Activated T-cell treated with anti-CD3 and anti-CD28 coated beads, Interleukin-2, amount 50 U/mL, for 1 hour (primary cell): ENCODE results near the gene MED22.
"Not testable (repeated sequence)": the region's sequence is repeated elsewhere in the genome, so short reads cannot be mapped to it uniquely, and the experiment has no call there.

ENCODE experiments used
- DNase-seq: peaks from one replicate; pipeline ENCODE4 v3.0.0-alpha.2; 2020

MED22 gene

DNA sequence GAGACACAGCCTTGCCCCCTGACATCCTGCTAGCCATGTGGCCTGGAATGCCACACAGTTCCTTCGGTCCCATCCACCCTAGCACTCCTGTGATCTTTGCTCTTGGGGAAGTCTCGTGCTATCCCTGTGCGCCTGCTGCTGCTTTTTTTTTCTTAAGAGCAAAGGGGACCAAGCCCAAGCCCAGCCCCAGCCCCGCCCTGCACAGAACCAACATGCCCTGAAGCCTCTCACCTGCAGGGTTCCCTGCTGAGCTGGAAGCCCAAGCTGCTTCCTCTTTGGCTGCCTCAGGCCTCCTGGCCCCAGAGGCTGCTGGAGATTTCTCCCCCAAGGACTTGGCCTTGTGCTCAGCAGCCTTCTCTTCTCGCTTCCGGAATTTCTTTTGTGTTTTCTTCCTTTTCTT, 13.8 kb downstream of the MED22 start:
- DNase-seq: no peak

DNA sequence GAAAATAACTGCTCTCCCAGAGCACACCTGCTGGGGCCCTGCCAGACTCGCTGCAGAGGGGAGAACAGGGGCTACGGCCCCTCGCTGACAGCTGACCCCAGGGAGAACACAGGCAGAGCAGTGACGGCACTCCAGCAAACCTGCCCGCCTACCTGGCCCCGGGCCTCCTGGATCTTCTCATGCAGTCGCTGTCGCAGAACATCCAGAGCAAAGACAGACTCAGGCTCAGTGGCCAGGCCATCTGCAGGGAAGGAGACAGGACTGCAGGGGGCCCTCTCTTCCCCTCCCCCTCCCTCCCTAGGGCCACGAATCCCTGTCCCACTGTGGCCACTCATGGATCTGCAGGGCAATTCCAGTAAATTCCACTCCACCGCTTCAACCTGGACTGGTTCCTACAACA, 14.4 kb downstream of the MED22 start:
- DNase-seq: no peak

DNA sequence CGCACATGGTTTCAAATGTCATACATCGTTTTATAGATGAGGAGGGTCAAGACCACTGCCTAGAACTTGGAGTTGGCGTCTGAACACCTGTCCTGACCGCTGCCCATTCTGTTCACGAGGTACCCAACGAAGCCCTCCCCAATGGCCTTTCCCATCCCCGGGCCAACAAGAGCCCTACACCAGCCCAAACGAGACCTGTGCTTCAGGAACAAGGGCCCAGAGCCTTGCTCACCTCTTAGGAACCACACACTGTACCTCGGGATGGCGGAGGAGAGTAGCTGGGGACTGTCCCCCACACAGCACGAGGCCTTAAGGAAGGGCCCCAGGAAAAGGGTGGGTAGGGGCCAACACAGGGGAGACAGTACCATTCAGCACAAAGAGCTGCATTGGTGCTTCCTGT, 14.9 kb downstream of the MED22 start:
- DNase-seq: no peak

DNA sequence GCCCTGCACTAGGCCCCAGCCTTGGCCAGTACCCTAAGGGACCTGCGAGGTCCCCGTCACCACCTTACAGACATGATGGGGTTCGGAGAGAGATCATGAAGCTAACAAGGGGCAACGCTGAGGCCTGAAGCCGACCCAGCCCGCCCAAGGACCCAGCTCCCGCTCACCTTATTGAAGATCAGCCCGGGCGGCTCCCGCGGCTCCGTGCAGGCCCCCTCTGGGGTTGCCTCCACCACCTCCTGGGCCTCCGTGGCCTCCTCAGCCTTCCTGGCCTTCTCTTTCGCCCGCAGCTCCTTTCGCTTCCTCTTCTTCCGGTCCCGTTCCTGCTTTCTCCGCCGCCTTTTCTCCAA, 15.6 kb downstream of the MED22 start:
- DNase-seq: no peak

DNA sequence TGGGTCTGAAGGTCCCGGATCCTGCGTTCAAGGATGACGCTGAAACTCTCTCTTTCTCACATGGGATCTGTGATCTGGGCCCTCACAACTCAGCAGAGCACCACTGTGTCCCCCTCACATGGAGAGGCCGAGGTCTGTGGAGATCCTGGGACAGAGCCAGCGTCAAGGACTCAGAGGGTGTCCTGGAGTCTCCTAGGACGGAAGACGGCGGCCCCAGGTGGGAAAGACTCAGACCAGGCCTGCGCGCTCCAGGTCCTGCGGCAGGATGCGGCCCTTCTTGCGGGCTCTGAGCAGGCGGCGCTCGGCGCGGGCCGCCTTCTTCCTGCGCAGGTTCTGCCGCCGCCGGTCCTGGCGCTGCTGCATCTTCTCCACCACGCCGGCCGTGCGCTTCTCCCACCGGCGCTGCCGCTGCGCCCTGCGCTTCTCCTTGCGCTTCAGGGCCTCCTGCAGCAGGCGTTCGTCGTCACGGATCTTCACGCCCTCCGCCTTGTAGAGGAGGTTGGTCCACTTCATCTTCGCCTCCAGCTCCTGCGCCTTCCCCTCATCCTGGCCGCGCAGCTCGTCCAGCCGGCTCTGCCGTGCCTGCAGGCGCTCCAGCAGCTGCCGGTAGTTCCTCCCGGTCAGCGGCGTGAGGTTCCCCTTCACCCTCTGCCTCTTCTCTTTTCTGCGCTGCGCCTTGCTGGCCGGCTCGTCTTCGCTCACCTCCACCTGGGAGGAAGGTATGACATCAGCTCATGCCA, 16.1 kb downstream of the MED22 start:
- DNase-seq: no peak

DNA sequence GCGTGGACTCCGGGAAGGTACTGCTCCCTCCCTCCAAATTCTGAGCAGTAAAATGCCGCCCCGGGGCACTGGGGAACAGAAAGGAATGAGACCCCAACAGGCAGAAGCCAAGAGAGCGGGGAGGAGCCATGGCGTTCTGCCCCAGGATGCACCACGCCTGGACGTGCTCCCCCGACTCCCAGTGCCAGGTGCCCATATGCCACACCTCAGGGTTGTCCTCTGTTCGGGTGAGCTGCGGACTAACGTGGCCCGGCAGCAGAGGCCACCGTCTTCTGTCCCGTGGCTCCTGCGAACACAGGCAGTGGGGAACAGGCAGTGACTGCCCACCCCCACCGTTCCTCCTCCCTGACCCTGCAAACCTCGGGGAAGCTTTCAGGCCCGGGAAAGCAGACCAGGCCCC, 16.7 kb downstream of the MED22 start:
- DNase-seq: no peak

DNA sequence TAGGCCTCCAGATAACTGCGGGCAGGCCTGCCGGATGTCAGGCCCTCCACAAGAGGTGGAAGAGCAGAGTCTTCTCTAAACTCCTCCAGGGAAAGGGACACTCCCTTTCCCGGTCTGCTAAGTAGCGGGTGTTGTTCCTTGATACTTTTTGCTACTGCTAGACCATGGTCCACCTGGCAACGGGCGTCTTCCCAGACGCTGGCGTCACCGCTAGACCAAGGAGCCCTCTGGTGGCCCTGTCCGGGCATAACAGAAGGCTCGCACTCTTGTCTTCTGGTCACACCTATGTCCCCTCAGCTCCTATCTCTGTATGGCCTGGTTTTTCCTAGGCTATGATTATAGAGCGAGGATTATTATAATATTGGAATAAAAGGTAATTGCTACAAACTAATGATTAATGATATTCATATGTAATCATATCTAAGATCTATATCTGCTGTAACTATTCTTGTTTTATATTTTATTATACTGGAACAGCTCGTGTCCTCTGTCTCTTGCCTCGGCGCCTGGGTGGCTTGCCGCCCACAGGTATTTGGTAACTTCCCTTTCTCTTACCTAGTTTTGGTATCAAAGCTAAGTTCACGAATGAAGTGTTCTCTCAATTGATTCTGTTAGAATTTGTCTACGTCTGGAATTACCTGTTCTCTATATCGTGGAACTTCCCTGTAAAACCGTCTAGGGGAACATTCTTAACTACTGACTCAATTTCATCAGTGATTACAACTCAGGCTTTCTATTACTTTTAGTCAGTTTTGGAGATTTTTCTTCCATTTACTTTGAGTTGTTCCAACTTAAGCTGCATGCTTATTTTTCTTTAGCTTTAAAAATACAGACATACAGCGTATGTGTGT, 18.4 kb downstream of the MED22 start:
- not testable (repeated sequence) for DNase-seq

DNA sequence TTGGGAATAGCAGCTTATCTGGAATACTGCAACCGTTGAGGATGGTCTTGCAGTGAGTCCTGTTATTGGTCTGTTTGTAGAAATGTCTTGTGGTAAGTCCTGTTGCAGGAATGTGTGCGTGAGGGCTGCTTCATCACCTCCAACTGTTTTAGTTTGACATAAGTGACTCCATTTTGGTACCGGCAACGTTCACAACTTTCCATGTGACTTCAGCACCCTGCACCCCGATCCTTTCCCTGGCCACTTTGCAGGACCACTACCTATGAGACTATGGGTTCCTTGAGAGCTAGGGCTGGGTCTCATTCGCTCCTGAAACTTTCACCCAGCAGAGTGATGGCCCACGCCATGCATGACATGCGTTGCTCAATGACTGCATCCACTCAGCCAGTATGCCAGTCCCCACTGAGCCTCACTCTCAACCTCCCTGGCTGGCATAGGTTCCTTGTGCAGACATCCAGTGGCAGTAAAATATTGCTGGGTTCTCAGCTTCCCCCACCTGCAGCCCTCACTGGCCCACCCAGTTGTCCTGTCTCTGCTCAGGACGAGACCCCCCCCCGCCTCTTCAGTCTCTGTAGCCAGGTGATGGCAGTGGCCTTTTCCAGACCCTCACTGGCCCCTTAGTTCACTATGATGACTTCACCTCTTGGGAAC, 20.0 kb downstream of the MED22 start:
- DNase-seq: no peak

DNA sequence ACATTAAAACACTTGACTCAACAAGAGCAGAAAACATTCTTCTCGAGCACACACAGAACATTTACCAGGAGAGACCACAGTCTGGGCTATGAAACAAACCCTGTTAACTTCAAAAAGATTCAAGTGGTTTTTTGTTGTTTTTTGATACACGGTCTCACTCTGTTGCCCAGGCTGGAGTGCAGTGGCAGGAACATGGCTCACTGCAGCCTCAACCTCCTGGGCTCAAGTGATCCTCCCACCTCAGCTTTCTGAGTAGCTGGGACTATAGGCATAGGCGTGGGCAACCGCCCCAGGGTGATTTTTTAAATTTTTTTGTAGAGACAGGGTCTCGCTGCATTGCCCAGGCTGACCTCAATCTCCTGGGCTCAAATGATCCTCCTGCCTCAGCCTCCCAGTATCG, 20.9 kb downstream of the MED22 start:
- DNase-seq: not testable (repeated sequence)

DNA sequence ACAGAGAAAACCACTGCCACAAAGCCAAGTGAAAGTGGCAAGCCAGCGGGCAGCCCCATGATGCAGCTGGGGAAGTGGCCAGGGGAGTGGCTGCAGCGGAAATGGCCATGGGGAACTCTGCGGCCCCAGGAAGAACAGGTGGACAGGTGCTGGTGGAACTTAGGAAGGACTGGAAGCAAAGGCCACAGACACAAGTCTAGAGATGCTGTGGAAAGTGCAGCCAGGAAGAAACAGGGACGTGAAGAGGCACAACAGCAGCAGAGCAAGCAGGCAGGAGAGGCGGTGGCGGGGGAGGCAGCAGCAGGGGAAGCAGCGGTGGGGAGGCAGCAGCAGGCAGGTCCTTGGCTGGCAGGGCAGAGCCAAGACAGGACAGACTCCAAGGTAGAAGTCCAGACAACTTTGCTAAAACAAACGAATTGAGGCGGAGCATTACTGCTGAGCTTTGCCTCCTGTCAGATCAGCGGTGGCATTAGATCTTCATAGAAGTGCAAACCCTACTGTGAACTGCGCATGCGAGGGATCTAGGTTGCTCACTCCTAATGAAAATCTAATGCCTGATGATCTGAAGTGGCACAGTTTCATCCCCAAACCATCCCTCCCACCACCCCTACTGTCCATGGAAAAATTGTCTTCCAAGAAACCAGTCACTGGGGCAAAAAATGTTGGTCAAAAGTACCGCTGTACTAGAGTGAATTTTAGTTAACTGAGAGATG, 23.8 kb downstream of the MED22 start:
- no peak for DNase-seq

DNA sequence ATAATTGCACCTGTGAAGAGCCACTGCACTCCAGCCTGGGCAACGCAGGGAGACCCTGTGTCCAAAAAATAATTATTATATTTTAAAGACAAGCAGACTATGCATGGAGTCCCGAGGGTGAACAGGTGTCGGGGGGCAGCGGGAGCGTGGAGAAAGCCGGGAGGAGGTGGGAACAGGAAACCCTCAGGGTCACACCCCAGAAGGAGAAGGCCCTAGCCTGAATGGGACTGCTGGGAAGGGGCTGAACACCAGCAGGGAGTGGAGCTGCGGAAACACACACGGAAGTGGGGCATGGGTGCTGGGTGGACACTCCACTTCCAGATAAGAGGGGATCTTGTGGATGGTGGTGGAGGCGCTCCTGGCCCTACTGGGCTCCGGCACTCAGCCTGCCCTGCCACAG, 24.7 kb downstream of the MED22 start:
- DNase-seq: no peak

DNA sequence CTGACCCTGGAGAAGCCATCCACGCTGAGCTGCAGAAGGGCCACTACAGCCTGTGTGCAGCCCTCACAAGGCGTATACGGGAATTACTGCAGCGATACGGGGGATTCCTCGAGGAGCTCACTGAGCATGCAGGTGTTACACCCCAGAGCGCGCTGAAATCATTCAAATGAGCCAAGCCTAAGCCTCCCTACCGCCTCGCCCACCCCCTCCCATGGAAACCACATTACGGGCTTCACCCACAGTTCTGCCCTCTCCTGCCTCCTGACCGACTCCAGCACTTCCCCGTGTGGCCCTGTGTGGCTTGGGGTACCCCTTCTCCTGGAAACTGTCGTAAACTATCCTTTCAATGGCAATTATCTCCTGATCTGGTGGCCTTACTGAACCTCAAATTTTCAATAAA, 25.2 kb downstream of the MED22 start:
- no peak for DNase-seq

DNA sequence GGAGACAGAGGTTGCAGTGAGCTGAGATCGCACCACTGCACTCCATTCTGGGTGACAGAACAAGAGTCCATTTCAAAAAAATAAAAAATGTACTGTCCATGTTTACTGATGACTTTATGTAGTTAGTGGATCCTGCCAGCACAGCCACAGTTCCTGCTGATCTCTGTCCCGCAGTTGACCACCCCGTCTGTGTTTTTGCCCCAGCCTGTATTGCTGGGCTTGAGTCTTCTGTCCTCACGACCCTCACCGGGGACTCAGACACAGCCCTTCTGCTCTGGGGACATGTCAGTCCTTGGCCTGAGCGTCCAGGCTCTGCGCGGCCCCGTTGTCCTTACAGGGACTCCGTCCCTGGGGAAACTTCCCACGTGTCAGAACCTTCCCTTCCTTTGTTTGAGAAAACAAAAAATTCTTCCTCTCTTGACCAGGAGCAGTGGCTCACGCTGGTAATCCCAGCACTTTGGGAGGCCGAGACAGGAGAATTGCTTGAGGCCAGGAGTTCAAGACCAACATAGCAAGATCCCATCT, 26.5 kb downstream of the MED22 start:
- DNase-seq: no peak

DNA sequence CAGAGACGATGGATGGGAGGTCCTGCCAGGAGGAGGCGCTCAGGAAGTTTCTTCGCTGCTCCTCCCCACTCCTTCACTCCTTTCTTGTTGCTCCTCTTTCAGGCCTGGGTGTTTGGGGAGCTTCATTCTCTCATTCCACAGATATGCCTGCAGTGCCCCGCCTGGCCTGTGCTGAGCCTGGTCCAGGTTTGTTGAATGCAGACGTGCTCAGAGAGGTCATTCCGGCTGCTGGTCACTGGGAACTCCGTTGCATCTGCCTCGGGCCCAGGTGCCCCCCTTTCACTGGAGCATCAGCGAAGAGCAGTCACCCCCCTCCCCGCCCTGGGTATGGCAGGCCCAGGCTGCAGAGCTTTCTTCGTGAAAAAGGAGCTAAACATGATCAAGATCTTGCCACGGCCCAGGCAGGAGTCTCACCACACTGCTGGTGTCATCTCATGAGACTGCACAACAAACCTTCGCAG, 27.5 kb downstream of the MED22 start:
- DNase-seq: no peak

DNA sequence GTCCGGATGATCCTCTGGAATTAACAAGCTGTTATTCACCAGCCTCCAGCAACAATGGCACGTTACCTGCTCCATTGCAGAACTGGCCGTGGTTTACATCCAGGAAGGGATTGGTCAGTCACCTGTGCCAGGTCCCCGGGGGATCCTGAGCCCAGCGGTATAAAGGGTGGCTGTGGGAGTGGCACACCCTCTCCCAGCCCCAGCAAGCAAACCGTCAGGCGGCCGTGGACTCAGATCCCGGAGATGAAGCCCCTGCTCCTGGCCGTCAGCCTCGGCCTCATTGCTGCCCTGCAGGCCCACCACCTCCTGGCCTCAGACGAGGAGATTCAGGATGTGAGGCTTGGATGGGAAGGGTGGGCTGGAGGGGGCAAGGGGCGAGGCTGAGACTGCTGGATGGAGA, 30.4 kb downstream of the MED22 start:
- not testable (repeated sequence) for DNase-seq

DNA sequence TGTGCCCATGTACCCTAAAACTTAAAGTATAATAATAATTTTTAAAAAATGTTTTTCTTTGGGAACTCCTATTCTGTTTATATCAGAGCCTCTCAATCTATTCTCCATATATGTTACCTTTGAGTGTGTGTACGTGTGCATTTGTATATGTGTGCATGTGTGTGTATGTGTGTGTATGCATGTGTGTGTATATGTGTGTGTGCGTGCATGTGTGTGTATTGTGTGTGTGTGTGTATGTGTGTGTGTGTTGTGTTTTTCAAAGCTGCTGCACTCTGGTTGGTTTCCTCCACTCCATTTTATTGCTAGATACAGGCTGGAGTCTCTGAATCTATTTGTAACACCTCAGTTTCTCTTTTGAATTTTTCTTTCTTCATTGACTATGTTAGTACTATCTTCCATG, 31.9 kb downstream of the MED22 start:
- DNase-seq: no peak

DNA sequence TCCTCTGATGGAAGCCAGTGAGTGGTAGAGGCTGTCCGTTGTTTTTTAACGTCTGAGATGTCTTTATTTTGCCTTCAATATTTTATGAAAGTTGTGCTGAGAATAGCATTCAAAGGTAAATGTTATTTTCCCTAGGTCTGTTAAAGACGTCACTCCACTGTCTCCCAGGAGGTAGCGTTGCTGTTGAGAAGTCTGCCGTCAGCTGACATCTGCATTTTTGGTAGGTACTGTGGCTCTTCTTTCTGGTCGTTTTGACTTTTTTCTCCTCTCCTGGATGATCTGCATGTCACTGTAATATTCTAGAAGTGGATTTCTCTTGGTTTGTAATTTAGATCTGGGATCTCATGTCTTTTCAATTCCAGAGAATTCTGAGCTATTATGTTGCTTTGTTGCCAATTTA, 38.3 kb downstream of the MED22 start:
- DNase-seq: no peak

DNA sequence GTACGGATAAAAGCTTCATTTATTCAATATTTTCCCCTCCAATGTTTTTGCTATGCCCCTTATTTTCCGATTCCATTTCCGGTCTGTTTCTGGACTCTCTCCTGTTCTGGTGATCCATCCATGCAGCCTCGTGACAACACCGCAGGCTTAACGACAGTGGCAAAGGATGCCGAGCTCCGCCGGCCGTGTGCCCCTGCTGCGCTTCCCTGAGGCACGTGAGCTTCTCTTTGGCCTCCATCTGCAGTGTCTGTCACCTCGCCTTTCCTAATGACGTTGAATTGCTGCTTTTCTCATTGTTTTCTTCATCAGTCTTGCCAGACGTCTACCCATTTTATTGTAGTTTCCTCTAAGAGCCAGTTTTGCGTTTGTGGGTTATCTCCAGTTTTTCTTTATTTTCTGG, 40.6 kb downstream of the MED22 start:
- DNase-seq: no peak

DNA sequence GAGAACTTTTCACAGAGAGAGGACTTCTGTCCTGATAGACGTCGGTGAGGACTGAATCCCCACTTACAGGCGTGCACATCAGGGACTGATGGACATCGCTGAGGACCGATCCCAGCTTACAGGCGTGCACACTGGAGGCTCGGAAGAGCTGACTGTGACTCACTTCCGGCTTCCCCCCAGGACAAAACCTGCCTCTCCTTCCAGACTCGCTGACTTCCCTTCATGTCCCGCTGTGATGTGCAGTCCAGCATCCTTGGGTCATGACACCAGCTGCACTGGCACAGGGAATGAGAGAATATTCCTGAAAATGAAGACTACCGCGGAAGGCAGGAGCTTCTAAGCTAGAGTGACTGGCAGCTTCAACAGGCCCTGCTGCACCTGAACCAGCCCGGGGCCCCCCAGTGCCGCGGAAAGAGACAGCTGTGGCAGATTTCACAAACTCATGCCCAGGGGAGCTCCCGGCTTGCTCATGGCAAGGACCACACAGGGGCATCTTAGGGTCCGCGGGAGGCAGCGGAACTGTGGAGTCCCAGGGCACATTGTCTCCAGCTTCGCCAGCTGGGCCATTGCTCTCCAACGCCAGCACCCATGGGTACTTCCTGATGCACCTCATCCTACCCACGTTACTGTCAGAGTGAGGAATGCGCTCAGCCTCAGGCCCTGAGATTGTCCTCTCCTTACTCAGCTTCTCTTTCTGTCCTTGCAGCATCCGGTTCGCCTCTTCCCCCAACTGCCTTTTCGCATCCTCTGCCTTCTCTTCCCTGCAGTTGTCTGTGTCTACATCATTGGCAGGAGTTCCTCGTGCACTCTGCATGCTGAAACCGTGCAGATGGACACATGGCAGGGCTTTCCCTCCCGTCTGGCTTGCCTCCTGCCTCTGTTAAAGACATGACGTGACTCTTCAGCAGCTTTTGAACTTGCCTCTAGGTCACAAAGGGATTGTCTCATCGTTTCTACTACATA, 41.4 kb downstream of the MED22 start:
- DNase-seq: no peak

DNA sequence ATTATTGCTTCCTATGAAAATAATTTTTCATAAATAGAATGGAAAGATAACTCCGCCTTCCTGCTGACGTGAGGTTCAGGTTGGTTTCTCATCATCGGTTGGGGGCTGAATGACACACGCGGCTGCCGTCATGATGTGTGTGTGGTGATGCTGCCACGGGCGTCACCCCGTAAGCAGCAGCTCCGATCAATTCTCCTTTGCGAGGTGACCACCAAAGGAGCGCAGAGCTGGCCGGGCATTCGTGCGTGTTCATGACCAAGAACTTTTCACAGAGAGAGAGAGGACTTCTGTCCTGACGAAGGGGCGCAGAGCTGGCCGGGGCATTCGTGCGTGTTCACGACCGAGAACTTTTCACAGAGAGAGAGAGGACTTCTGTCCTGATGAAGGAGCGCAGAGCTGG, 42.2 kb downstream of the MED22 start:
- no peak for DNase-seq

DNA sequence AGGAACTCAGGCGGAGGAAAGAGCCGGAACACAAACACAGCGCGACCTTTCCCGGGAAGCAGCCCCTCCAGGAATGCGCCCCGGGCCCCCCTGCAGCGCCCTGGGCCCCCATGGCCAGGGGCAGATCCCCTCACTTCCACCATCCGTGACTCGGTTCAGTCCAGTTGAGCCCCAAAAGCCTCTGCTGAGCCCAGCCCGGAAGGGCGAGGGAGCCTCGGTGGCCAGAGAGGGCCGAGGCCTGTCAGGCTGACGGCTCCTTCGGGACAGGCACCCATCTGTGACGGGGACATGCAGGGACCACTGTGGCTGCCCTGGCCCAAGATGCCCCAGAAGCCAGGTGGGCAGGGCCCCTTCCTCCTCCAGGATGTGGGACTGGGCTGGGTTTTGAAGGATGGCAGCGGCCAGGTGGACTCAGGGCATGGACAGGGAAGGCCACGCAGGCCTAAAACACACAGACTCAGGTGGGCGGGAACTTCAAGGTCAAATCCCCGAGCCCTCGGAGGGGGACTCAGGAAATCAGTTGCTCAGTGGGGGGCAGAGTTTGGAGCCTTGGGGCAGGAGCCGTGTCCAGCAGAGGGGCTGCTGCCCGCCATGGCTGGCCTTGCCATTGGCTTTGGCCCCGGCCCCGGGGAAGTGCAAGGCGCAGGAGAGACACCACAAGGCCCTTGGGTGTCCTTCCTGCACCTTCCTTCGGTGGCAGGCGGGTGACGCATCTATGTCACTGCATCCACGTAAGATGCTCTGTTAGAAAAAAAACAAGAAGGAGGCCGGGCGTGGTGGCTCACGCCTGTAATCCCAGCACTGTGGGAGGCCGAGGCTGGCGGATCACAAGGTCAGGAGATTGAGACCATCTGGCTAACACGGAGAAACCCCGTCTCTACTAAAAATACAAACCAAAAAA, 43.2 kb downstream of the MED22 start:
- no peak for DNase-seq
